ENCODE data around the gene DDX3Y.

DDX3Y gene

DNA sequence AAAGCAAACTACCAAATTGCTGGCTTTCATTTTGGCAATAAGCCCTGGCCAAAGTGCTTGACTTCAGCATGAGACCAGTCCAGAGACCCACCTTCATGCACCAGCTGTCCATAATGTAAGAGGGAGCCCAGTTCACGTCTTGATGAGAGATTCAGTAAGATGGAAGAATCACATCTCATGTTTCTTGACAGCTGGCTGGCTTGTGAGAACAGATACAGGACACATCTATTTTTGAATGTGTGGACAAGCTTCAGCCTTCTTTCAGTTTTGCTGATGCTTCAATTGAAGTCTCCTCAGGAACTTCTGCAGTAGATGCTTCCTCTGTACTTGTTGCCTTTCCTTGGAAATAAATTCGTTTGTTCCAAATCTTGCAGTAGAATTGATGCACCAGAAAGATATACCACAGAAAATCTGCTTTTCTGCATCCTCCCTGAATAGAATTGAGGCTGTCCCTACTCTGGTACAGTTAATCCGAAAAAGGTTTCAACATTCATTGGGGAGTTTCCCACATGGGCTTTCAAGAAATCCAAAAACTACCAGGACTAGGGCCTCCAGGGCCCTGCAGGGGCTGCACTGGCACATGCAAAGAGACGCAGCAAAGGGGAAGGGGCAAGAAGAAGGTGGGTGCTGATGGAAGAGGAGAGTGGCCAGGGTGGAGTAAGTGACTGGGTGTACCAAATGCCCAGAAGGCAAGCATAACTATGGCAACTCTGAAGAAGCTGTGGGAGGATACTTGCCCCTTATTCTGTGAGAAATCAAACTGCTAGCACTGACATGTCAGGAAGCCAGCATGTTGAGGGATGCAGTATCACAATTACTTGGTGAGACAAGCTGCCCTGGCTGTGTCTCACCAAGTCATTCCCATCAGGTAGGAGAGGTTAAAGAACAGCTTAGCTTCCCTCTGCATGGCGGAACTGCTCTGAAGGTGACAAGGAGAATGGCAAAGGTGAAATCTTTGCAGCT, 37.3 kb downstream of the DDX3Y start:
- Histone ChIP-seq H3K27ac (replicated peaks) (no peak overlapping the region), H3K4me3 (replicated peaks; ENCODE audit: insufficient read depth, low read length) (no peak overlapping the region), H3K27me3 (ENCODE audit: insufficient read depth, poor library complexity, severe bottlenecking) (no peaks in the 10 kb centered on the region)
- TF ChIP-seq POLR2AphosphoS5 (IDR thresholded peaks at IDR 0.05; ENCODE audit: low read depth): no peak
- TF ChIP-seq SPI1 (IDR thresholded peaks at IDR 0.05; ENCODE audit: borderline replicate concordance, low read depth): no peak
- TF ChIP-seq, protein P1, sequence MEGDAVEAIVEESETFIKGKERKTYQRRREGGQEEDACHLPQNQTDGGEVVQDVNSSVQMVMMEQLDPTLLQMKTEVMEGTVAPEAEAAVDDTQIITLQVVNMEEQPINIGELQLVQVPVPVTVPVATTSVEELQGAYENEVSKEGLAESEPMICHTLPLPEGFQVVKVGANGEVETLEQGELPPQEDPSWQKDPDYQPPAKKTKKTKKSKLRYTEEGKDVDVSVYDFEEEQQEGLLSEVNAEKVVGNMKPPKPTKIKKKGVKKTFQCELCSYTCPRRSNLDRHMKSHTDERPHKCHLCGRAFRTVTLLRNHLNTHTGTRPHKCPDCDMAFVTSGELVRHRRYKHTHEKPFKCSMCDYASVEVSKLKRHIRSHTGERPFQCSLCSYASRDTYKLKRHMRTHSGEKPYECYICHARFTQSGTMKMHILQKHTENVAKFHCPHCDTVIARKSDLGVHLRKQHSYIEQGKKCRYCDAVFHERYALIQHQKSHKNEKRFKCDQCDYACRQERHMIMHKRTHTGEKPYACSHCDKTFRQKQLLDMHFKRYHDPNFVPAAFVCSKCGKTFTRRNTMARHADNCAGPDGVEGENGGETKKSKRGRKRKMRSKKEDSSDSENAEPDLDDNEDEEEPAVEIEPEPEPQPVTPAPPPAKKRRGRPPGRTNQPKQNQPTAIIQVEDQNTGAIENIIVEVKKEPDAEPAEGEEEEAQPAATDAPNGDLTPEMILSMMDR (IDR thresholded peaks at IDR 0.05; ENCODE audit: insufficient read depth, low read length): no peak
- no peak for TF ChIP-seq GABPA (IDR thresholded peaks at IDR 0.05; ENCODE audit: low read depth)
- TF ChIP-seq, protein P2, sequence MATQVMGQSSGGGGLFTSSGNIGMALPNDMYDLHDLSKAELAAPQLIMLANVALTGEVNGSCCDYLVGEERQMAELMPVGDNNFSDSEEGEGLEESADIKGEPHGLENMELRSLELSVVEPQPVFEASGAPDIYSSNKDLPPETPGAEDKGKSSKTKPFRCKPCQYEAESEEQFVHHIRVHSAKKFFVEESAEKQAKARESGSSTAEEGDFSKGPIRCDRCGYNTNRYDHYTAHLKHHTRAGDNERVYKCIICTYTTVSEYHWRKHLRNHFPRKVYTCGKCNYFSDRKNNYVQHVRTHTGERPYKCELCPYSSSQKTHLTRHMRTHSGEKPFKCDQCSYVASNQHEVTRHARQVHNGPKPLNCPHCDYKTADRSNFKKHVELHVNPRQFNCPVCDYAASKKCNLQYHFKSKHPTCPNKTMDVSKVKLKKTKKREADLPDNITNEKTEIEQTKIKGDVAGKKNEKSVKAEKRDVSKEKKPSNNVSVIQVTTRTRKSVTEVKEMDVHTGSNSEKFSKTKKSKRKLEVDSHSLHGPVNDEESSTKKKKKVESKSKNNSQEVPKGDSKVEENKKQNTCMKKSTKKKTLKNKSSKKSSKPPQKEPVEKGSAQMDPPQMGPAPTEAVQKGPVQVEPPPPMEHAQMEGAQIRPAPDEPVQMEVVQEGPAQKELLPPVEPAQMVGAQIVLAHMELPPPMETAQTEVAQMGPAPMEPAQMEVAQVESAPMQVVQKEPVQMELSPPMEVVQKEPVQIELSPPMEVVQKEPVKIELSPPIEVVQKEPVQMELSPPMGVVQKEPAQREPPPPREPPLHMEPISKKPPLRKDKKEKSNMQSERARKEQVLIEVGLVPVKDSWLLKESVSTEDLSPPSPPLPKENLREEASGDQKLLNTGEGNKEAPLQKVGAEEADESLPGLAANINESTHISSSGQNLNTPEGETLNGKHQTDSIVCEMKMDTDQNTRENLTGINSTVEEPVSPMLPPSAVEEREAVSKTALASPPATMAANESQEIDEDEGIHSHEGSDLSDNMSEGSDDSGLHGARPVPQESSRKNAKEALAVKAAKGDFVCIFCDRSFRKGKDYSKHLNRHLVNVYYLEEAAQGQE (IDR thresholded peaks at IDR 0.05; ENCODE audit: insufficient replicate concordance, low read depth): no peak
- DNase-seq (ENCODE audit: low read depth in 1 of 2, low spot score in 1 of 2): no peak

All from HL-60 (cell line).